ENCODE data around the gene CARS1.
A peak's percentile ranks its signal among the peaks of the same experiment; 100 is the strongest.

The CARS1 gene

DNA sequence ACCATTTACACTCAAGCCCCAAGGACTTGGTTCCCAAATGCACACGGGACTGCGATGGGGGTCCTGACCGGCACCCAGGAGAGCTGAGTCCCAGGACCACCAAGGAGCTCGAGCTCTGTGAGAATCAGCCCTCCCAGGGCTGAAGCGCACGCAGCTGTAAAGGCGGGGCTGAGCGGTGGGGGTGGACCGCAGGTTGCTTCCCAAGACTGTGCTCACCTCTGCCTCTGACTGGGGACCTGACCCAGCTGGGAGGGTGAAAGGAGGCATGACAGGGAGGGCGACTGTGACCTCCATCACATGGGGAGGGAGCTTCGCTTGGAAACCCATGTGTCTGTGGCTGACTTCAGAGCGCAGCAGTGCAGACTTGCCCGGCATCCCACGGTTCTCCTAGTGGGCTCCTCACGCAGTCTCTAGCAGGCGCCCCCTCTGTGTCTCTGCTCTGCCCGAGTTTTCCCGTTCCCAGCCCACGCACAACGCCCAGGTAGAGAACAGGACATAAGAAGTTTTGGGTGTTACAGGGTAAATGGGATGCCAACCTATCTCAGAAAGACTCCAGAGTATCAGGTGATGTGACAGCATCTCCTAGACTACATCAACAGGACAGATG lies 49.7 kb downstream of the CARS1 start:
- no peak for DNase-seq

DNA sequence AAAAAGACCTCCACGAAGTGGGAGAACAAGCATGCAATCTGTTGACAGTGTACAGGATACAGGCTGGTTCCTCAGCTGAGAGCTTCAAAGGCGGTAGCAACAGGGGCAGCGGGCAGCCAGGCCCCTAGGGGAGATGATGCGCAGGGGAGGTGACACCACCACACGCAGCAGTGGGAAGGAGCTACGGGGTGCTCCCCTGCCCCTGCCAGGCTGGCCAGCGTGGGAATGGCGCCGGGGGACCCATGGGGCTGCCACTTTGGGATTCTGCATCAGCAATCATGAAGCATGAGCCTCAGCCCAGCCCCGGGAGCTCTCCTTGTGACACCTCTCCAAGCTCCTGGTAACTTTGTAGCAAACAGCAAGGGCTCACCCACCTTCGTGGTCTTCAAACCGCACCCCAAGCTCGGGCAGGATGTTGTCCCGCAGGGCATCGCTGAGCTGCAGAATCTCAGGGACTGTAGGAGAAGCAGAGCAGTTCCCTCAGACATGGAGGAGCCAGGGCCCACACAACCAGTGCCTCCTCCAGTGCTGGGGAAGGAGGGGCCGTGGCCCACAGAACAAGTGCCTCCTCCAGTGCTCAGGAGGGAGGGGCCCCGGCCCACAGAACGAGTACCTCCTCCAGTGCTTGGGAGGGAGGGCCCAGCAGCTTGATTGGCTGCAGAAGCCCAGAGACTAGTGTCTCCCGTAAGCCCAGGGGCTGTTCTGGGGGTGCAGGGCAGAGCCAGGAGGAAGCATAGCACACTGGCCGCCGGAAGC lies 50.5 kb downstream of the CARS1 start:
- DNase-seq, result peak in 1 of 2 donors; percentile 21

DNA sequence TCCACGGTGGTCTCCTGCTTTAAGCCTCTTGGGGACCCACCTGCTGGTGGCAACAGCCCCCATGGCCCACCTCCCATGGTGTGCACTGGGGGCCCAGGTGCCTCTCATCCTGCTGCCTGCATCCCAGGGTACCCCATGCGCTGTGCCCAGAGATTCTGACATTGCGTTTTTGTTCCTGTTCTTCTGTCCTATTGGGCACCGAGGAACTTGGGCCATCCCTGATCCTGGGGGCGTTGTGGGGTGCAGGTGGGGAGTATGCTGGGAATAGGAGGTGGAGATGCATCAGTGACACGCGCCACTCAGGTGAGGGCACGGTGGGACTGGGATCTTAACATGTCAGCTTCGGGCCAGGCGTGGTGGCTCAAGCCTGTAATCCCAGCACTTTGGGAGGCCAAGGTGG lies 52.7 kb downstream of the CARS1 start:
- no peak for DNase-seq

DNA sequence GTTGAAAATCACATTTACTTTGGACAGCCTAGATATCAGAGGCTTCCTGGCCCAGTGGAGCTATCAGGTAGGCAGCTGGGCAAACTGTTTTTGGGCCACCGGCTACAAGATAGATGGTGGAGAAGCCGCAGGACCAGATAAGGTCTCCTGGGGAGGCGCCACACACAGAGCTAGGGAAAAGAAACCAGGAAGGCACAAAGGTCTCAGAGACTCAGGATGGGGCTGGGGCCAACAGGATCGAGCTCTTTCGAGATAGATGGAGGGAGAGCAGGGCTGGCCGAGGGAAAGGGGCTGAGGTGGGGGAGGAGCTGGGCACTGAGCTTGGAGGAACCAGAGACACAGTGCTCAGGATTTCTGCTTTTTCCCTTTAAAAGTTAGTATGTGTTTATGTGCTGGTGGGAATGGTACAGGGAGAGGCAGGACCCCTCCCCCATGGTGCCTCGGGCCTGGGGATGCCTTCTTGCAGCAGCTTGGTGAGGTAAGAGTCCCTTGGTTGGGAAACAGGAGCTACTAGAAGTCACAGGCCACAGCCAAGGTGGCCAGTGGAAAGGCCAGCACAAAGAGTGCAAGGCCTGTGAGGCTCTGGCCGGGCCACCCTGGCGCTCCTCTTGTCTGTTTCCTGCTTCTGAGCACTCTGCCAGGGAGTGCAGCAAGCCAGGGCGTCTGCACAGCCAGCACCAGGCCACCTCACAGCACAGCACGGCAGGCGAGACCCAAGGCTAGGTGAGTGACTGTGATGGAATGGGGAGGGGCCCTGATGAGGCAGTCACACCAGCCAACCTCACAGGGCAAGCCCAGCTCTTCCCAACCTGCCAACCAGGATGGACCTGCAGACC lies 53.6 kb downstream of the CARS1 start:
- no peak for DNase-seq

DNA sequence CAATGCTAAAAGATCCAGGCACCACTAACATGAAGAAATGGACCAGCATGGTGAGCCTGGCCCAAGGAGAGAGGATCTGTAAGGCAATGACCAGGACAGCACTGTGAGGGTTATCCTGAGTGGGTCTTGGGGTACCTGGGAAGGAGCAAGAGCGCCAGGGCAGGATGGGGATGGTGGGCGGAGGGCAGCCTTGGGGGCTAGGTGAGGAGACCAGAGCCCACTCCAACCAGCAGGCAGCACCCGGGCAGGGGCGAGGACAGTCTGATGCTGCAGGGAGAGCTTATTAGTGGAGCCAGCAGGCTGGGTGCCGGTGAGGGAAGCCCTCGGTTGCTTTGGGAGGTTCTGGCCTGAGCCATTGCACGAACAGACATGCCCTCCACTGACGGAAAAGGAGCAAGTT lies 54.4 kb downstream of the CARS1 start:
- DNase-seq, result no peak

DNA sequence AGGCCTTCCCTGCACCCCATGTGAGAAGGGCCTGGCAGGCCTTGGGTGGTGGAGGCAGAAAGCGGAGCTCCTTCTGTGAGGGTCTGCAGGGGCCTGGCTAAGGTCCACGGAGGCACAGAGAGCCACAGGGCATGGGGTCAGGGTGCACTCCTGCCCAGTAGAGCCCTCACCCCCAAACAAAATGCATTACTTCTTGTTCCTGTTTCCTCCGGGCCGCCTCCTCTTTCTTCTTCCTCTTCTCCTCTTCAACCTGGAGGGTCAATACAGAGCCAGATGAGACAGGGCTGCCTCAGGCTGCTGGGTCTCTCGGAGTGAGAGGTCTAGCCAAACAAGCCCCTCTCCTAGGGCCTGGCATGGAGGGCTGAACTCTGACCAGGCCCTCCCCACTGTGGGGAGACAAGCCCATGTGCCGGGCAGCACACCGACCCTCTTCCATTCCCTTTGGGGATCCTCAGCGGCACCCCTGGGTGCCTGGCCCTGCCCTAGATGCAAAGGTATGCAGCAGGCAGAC lies 54.8 kb downstream of the CARS1 start:
- no peak for DNase-seq

DNA sequence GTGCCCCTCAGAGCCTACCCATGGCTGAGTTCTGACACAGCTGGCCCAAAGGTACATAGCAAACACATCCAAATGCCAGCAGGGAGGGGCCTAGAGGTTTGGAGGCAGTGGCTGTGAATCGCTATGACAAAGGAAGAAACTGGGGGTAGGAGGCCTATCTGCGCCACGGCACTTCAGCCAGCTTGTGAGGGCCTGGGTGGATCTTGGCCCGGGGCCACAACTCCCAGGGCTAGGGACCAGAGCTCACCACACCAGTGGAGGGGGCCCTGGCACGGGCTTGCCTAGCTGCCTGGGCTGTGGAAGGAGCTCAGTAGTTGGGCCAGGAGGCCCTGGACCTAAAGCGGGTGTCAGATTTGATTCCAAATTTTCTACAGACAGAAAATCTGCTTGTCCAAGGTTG lies 55.7 kb downstream of the CARS1 start:
- no peak for DNase-seq

DNA sequence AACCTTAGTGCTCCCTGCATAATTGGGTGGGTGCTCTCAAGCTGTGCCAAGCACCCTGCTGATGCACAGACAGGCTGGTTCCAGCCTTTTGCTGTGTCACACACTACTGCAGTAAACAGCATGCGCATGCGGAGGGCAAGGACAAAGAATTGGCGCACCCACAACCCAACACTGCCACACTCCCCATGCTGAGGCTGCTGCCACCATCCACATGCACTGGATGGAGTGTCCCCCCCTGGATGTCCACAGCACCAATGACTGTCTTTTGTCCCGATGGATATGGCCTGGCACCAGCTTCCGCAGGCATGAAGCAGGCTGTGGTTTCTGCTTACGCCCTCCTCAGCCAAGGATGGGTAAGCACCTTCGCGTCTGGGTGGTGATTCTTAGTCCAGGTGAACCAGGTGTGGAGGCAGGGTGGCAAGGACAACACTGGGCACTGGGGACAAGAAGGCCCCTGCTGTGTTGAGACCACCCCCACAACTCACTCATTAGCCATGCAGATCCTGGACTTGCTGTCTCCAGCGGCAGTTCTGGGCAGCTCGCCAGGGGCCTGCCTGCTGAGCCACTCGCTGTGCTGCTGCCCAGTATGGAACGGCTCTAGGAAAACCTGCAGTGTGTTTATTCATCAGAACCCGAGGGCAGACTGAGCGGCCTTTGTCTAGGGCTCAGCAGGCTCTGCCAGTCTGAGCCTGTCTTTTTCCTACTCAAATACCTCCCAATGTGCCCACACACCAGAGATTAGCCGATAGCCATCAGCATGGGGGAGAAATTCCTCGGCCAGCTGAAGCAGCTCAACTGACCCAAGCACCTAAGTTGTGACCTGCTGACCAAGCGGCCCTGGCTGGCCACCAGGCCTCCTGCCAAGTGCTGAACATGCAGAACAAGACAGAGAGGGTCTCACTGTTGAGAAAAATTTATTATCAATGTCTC lies 56.9 kb downstream of the CARS1 start:
- DNase-seq, result no peak

DNA sequence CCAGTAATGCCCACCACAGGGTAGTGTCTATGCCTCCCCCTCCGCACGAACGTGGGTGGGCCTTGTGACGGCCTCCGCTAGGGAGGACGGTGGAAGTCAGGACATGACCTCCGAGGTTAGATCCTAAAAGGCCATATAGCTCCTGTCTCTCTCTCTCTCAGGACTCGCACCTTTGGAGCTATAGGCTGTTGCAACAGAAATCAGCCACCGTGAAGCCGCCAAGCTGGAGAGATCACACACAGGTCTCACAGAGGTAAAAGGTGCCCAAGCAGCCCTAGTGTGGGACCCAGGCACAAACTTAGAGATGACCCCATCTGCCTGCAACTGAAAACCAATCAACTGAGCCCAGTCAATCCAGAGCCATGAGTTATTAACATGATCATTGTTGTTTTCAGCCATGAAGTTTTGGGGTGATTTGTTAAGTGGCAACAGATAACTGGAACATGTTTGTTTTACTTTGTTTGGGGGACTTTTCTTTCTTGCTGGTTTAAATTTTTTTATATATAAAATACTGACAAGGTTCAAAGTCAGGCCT lies 57.7 kb downstream of the CARS1 start:
- no peak for DNase-seq

DNA sequence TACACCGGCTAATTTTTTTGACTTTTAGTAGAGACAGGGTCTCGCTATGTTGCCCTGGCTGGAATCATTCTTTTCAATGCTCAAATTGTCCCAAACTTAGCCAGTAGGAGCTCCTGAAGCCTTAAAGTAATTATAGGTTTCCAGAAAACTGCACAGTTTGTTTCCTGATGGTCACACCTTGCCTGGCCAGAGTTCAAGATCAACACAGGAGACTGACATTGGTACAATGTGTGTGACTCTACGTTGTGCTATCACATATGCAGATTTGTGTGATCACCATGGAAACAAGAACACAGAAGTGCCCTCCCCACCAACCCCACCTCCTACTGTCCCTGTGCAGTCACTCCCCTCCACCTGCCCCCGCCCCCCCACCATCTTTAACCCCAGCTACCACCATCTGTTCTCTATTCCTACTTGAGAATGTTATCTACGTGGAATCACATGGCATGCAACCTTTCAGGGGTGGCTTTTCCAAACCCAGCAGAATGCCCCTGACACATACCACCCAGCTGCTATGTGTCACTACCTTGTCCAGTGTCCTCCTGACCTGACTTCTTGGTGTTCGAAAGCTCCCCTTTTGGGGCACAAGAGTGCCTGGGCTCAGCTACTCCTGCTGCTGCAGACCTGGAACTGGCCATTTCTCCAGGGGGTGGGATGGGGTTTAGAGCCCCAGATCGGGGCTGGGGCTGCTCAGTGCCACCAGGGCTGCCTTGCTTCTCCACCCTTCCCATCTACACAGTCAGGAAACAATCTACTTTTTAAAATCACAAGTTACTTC lies 59.0 kb downstream of the CARS1 start:
- no peak for DNase-seq

DNA sequence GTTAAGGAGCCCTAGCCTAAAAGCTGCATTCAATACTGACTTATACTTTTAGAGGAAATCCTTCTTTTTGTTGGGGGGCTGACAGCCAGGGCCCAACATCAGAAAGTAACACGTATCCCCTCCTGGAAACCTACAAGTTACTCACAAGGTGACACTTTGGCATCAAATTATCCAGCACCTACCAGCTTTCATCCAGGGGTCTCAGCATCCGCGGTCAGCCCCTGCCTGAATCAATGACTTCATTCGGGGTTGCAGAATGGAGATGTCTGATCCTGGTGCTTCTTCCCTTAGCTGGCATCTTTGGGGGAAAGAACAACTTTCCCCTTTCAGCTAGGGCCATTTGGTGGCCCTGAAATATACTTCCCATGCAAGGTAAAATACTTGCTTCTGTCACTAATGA lies 59.8 kb downstream of the CARS1 start:
- DNase-seq, result no peak

DNA sequence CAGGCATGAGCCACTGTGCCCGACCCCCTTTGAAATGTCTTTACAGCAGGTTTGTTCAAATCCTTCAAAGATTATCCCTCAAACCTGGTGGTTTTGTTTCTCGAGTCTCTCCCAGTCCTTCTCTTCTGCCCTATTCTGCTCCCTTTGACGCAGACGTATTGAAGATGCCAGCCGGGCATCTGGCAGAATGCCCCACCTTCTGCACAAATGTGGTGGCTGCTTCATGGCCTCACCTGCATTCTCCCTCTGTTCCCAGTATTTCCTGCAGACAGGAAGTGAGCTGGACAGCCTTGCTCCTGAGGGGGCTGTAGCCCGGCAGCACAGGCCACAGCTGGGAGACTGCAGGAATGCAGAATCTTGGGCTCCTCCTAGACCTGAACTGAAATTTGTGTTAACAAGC lies 60.2 kb downstream of the CARS1 start:
- no peak for DNase-seq

DNA sequence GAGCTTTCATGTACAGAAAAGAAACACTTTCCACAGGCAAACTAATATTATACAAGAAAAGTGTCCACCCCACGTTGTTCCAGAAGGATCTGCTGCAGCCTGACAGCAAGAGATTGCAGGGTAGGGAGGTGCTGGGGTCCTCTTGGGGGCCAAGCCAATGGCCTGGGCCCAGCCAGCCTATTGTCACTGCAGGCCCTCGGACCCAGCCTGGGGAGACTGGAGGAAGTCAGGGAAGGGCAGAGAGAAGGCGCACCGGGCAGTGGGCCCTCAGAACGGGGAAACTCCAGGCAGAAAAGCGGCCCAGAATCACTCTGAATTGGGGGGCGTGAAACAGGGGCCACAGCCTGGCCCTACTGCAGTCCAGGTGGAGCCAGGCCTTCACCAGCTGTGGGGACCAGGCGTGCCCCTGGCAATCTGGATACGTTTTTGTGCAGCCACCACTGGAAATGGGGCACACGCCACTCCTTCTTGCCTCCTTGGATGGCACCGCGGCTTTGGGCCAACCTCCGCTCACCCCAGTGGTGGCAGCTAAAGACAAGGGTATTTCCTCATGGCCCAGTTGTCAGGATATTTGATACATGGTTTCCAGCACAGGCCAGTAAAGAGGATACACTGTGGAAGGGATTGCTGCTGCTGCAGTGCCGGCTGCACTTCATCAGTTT lies 61.2 kb downstream of the CARS1 start:
- DNase-seq, result no peak

DNA sequence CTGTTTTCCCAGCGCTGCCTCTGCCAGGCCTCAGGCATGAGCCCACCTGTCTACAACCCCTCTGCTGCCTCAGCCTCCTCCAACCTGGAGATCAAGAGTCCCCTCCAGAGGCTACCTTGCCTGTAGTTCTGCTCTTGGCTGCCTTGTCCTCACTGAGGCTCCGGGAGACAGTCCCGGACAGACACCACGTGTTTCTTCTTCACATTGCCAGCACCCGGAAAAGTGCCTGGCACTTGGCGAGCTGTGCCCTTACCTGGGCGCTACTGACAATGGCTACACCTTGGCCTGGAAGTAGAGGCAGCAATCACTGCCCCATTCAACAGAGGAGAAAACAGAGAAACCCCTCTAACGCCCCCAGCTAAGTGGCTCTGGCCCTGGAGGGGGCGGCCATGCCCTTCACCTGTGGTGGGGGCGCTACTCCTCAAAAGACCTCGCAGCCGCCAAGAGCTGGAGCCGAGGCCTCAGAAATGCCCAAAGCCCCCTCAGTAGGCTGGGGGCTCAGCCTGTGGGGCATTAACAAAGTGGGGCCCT lies 62.1 kb downstream of the CARS1 start:
- no peak for DNase-seq

DNA sequence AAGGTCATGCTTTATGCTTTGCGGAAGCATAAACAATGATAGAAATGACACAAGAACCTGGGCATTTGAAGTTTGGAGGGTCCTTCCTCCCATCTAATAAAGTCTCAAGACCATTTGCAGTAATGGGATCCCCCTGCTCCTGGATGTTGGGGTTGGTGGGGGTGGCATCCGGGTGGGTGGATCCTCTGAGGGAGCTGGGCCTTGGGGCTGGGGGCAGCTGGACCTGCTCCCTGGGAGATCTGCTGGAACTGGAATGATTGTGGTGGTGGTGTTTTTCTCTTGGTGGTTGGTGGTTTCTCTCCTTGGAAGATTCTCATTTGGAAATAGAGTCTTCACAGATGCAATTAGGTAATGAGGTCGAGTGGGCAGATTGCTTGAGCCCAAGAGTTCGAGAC lies 62.9 kb downstream of the CARS1 start:
- no peak for DNase-seq

DNA sequence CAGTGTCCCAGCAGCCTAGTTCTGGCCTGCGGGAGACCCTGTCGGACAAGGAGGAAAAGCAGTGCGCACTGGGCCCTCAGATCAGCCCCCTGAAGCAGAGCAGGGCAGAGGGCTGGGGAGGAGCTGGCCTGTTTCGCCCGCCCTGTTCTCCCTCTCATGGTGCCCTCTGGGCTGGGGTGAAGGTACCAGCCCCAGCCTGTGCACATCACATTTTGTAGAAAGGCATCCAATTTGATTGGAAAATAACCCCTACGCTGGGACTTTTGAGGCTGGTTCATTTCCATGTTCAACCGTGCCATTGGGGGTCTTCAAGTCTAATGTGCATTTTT lies 64.3 kb downstream of the CARS1 start:
- DNase-seq, result no peak

DNA sequence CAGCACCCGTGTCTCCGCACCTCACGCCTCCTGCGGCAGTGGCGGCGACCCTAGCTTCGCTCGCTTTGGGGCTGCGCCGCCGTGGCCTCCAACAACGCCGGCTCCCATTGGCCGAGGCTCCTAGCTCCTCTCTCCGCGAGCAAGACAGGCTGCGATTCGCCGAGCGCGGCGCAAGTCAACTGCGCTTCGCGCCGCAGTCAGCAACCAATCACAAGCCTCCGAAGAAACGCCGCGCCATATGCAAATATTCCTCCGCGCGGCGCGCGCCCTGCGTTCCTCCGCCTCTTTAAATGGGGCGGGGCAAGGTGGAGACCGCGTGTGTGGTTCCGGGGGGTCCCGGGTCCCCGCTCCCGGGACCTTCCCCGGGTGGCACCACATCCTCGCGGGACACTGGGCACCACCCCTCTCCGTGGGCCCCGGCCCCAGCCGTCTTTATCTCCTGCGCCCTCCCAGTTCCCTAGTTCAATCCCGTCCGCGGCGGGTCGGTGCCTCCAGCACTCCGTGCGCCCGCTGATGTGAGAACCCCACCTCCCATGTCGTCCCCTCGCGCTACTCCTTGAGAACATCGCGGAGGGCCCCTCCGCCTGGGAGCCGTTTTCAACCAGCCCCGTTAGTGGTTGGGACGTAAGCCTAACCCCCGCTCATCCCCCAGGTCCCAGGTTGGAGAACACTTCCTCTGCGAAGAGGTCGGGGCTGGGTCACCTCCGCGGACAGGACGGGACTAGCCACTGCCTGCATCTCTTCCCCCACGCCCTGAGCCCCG lies 64.8 kb downstream of the CARS1 start, which contains the start of gene NAP1L4:
NAP1L4 (minus strand) TSS at position 96 of the 763 bp plus-strand sequence. CDS start 13,109 bp downstream, outside the sequence.
- peak; percentile 96 for DNase-seq

DNA sequence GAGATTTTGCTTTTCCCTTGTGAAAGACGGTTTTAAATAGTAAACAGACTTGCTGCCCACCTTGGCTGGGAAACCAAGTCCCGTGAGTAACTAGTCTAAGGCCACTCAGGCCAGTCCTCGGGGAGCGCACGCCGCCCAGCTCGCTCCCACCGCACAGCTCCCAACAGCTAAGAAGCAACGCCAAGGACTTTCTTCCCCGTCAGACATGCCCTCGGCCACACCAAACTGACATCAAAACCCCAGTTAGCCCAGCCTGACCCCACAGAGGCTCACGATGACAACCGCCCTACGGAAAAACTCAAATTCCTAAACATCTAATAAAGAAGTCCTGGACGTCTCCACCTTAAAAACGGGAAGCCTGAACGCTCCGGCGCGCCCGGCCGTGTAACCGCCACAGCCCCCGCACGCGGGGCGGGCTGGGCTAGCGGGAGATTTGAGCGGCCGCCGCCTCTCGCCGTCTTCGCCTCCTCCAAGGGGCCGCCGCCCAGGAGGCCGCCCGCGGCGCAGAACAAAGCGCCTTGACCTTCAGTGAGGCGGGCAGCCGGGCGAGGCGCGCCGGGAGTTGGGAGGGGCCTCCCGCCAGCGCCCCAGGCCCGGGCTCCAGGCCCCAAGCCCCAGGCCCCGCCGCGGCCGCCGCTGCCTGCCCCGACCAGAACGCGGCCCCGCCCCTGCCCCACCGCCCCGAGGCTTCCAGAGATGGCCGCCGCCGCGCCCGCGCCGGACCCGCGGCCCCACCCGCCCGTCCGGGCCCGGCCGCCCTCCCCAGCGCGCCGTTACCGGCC lies 65.6 kb downstream of the CARS1 start:
- DNase-seq, result no peak
